Measurements from ENCODE around the gene RENBP.

RENBP gene

GRCh38 chrX:153889123-153889522, 55.3 kb downstream of the RENBP start:
- DNase-seq (ENCODE audit: low read depth in 3 of 3): no peak

GRCh38 chrX:153888344-153888743, 56.1 kb downstream of the RENBP start:
- DNase-seq (ENCODE audit: low read depth in 3 of 3): no peak

- DNase-seq (ENCODE audit: low read depth in 3 of 3): no peak
These were observed 57.1 kb downstream of the RENBP start for GRCh38 chrX:153887385-153887784.

- no peak for DNase-seq (ENCODE audit: low read depth in 3 of 3)
These were observed 57.5 kb downstream of the RENBP start for GRCh38 chrX:153886915-153887314.

GRCh38 chrX:153885968-153886903, 58.2 kb downstream of the RENBP start, which contains the start of gene L1CAM:
TSS of gene L1CAM (minus strand) at chrX:153886173. CDS start at chrX:153875836, 10,337 bp downstream.
- no peak for DNase-seq (ENCODE audit: low read depth in 3 of 3)

Data from stimulated activated CD4-positive, alpha-beta T cell treated with anti-CD3 and anti-CD28 coated beads, TNF-alpha, amount 100 ng/mL, for 48 hours (primary cell).